ENCODE data around the gene KLHL25.

The KLHL25 gene

GRCh38 chr15:85777250-85778106, 17.2 kb downstream of the KLHL25 start:
- no peak for DNase-seq

- no peak for DNase-seq
Observed at GRCh38 chr15:85773970-85774369, 20.8 kb downstream of the KLHL25 start.

GRCh38 chr15:85773249-85773648, 21.5 kb downstream of the KLHL25 start:
- no peak for DNase-seq

- no peak for DNase-seq
Observed at GRCh38 chr15:85772668-85773067, 22.1 kb downstream of the KLHL25 start.

GRCh38 chr15:85771781-85772445, 22.8 kb downstream of the KLHL25 start:
- DNase-seq = no peak

- DNase-seq = no peak
Observed at GRCh38 chr15:85771271-85771670, 23.5 kb downstream of the KLHL25 start.

- DNase-seq = no peak
Observed at GRCh38 chr15:85770096-85771041, 24.4 kb downstream of the KLHL25 start.

GRCh38 chr15:85769182-85769900, 25.4 kb downstream of the KLHL25 start:
- no peak for DNase-seq

GRCh38 chr15:85768595-85769168, 26.0 kb downstream of the KLHL25 start:
- DNase-seq = no peak

- DNase-seq = no peak
Observed at GRCh38 chr15:85767785-85768529, 26.8 kb downstream of the KLHL25 start.

GRCh38 chr15:85766001-85766831, 28.5 kb downstream of the KLHL25 start:
- no peak for DNase-seq

- DNase-seq = no peak
Observed at GRCh38 chr15:85764649-85765277, 30.0 kb downstream of the KLHL25 start.

GRCh38 chr15:85763673-85764633, 30.8 kb downstream of the KLHL25 start:
- no peak for DNase-seq

GRCh38 chr15:85763157-85763556, 31.6 kb downstream of the KLHL25 start:
- DNase-seq = no peak

GRCh38 chr15:85762756-85763127, 32.0 kb downstream of the KLHL25 start:
- DNase-seq = no peak

- DNase-seq = no peak
Observed at GRCh38 chr15:85762039-85762755, 32.5 kb downstream of the KLHL25 start.

GRCh38 chr15:85761635-85762034, 33.1 kb downstream of the KLHL25 start:
- DNase-seq = no peak

Measured in MV-4-11 (cell line).